HG03103 (cell line): ENCODE data around the gene IQGAP3.

Source experiments
- ATAC-seq: cut with Tn5 transposase; IDR thresholded peaks from one replicate; pipeline ENCODE4 v1.9.1; 2021; ENCODE audit warnings: low read depth; ENCODE audit not compliant: unreplicated experiment

Gene IQGAP3

DNA sequence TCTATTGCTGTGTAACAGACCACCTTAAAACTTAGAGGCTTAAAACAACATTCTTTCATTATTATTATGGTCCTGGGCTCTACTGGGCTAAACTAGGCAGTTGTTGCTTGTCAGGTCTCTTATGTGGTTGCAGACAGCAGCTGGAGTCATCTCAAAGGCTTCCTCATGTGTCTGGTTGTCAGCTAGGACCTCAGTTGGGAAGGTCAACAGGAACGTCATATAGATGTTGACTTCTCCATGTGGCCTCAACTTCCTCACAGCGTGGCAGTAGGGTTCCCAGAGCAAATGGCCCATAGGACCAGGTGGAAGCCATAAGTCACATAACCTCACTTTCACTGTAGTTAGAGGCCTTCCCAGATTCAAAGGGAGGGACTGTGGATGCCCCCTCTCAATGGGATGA, 56.4 kb downstream of the IQGAP3 start:
- no peak for ATAC-seq

DNA sequence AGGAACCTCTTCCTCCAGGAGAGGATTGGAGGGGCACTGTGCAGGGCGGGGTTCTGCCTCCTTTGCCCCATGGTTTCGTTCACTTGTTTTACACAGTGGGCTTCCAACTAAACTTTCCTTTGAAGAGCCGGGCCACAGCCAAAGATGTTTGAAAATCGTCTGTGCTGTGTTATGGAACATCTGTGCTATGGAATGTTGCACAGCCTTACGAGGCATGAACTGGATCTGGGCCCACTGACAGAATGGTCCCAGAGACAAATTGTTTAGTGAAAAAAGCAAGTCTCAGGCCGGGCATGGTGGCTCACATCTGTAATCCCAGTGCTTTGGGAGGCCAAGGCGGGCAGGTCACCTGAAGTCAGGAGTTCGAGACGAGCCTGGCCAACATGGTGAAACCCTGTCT, 59.2 kb downstream of the IQGAP3 start:
- ATAC-seq, result no peak

DNA sequence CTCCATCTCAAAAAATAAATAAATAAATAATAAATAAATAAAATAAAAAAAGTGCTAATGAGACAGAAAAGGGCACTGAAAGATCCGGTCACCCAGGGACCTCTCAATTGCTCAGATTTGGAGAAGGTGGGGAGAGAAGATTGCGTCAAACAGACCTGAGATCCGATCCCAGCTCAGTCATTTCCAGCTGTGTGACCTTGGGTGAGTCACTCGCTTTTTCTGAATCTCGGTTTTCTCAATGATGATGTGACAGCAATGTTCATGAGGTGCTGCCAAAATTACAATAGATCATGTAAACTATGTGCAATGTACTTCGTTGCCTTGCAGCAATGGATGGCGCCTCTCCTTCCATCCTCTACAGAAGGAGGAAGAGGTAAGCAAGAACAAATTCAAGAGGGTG, 60.7 kb downstream of the IQGAP3 start:
- ATAC-seq, result no peak

DNA sequence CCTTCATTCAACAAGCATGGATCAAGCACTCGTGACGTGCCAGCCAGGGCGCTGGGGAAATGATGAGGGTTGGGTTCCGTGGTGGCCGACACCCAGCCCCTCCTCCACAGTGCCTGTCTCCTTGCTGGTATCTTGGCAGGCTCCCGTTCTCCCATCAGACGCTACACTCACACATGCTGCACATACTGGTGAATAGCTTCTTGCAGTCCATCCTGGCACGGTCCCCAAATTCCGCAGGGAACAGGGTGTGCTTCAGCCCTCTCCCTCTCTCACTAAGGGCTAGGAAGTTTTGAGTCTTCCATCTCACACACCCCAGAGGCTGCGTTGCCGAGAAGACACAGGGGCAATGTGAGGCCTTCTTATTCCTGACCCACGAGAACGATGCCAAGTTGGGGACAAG, 61.7 kb downstream of the IQGAP3 start:
- ATAC-seq, result no peak

DNA sequence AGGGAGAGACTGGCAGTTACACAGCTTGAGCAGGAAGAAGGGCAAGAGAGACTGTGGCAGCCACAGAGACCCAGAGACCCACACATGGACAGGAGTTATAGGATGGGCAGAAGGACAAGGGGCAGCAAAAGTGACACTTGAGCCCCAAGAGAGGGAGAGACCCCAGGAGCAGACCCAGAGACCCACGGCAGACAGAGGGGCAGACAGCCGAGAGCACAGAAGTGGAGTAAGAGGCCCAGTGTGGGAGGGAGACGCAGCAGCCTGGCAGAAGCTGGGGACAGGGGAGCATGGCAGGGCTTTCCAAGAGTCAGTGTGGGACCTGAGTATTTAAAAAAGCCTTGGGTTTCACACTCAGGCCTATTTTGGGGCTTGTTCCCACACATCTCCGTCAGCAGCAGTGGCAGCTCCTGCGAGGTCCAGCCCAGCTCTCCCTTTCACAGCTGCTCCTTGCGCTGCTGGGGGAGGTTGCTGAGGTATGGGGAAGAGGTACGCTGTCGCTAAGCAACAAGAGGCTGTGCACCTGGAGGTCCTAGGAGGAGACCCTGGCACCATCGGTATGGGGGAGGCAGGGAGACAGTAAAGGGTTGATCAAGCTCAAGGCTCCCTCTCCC, 62.8 kb downstream of the IQGAP3 start:
- ATAC-seq, result no peak

DNA sequence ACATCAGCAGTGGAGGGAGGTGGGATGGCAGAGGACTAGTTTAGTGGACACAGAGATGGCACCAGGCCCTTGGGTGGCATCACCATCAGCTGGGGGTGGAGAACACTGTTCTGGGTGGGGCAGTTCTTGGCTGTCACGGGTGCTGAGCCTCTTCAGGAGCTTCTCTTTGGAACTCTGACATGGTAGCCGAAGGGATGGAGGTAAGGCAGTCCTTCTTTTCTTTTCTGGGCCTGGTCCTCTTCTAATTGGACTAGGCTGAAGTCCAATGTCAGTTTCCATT, 63.5 kb downstream of the IQGAP3 start:
- ATAC-seq, result no peak

DNA sequence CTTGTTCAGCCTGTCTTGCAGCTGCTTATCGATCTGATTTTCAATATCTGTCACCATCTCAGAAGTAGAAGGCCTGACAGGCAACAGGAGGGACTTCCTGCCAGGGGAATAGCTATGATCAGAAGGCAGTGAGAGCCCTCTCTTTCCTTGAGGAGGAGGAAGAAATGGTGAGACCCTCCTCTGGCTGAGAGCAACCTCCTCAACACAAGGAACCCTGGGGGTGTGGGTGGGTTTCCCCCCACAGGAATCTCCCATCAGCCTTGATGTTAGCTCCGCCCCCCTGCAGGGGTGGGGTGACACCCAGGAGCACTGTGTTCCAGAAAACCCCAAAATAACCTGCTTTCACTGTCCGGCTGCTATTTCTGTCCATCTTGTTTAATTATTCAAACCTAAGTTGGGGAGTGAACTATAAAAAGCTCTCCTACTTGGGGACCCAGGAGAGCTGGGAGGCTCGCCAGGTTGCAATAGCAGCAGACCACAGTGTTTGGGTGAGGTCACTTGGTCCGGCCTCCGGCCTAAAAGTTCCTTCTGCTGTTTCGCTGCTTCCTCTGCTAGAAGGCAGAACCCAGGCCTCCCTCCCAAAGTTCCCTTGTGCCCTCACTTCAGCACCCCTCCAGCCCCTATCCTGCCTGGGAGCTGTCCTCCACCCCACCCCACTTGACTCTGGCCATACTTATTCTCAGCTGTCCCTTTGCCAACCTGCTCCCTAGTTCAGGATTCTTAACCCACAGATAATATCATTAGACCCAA, 64.0 kb downstream of the IQGAP3 start:
- ATAC-seq, result no peak

DNA sequence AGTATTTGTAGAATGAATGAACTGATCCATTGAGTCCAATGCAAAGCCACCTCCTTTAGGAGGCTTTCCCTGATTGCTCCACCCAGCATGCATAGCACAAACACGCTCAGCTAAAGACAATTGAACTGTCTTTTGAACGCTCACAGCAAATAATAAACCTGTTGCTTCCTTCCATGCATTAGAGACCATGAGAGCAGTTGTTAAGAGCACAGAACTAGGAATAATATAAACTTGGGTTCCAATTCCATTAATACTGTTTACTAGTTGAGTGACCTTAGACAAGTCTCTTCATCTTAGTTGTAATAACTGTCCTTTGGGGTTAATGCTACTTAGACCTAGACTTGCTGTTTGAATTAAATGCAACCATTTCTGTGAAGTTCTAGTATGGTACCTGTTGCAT, 65.9 kb downstream of the IQGAP3 start:
- ATAC-seq, result no peak

DNA sequence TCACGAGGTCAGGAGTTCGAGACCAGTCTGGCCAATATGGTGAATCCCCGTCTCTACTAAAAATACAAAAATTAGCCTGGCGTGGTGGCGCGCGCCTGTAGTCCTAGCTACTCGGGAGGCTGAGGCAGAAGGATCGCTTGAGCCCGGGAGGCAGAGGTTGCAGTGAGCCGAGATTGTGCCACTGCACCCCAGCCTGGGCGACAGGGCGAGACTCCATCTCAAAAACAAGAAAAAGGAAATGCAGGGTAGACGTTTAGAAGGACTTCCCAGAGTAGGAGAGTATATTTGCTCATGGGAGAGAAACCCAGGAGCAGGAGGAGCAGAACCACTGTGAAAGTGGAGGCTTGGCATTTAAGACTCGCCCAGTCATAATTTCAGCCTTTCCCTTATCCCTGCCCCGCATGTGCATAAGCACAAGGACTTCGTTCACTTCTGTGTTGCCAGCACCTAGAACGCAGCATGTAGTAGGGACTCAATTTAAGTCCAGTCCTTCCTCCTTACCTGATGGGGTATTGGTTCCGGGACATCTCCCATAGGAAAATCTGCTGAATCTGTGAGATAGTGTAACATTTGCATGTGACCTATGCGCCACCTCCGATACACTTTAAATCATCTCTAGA, 66.6 kb downstream of the IQGAP3 start:
- no peak for ATAC-seq

DNA sequence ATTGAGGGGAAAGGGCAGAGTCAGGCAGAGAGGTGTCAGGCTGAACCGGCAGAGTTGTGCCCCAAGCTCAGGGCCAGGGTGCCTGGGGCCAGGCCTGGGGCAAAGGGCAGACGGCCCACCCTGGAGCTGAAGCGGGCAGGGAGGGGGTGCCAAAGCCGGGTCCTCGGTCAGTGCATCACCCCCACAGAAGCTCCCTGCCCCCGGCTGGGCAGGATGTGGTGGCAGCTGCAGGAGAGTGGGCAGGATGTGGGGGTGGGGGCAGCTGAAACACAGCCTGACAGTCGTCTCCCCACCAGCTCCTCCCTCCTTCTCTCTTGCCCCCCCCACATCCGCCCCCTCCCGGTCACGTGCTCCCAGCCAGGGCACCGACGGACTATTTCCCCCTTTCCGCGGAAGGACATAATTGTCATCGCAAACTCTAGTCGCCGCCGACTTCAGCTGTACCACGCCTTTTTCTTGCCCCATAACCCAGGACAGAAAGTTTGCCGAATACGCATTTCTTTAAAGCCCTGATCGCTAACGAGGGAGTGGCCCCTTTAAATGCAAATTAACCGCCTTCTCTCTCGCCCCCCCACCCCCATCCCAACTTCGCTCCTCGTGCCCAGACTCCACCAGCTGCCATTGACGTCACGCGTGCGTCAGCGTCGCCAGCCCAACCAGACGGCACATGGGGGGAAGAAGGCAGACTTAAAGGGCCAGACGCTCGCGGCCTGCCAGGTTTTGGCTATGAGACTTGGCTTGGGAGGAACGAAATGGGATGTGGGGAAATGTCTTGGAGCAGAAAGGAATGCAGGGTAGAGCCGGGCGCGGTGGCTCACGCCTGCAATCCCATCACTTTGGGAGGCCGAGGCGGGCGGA, 67.3 kb downstream of the IQGAP3 start:
- ATAC-seq, result peak; percentile 29

DNA sequence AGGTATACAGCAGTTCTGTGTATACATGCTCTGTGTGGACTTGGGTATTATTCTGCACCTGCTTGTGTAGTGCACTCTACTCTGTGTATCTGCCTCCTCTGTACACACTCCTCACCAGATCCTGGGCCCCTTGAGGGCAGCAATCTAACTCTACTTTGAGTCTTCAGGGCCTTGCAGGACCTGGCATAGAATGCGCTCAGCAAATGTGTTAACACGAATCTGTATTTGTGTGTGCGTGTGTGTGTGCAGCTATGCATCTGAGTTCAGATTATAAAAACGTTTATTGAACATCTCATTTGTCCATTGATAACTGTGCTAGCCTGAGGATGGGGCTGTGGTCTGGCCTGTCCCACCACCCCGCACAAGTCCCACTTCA, 67.9 kb downstream of the IQGAP3 start:
- ATAC-seq, result no peak

DNA sequence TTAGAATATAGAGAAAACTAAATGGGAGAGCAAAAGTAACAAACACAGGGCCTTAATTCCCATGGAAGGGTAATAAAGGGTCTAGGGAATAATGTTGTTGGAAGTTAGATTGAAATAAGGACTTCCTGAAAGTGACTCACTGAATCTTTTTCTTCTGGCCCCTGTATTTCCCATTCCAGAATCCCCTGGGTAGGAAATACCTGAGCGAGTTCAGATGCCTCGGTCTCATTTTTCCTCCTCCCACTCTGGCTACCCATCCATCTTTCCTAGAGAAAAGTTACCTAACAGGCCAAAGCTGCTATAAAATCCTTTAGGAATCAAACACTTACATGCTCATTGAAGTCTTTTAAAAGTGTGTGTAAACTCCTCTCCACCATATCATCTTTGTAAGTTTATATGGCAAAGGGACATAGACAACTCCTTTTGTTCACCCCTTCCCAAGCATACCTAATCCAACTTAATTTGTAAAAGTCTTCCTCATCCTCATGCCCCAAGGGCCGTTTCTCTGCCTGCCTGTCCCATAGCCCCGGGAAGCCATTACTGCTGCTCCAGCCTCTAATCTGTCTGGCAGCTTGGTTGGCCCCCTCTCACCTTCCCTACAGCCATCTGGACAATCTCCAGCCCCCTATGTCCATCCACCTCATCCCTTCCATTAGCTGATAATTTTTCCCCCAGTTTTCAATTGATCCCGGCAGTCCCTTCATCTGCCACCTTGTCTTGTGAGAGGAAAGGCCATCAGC, 68.5 kb downstream of the IQGAP3 start:
- ATAC-seq, result no peak

DNA sequence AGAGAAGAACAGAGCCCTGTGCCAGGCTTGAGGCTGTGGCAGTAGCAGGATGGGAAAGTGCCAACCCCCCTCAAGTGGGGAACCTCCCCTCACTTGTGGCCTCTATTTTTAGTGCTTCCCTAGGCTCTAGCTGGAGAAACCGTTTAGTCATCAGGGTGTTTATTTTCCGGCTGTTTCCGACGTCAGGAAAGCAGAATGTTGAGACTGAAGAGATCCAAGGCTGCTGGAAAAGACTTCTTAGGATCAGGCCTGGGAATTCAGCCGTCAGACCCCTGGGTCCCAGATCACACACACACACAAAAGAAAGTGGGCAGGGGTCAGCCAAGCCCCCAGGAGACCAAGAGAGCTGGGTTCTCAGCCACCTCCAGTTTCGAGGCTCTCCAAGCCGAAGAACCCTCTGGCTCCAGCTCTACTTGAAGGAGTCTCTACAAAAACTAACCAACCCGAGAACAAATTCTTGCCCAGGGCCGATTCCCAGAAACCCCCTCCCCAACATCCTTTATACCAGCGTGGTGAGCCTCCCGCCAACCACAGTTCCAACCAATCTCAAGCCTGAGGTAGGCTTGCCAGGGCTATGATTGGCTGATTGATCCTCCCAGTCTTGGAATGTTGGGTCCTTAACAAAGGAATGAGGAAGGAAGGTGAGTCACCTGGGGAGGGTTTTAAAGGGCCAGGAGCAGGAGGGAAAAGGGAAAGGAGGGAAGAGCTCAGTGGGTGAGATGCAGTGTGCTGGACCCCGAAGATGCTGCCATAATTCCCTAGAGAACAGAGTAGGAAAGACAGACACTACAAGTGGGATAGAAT, 69.3 kb downstream of the IQGAP3 start:
- ATAC-seq, result no peak

DNA sequence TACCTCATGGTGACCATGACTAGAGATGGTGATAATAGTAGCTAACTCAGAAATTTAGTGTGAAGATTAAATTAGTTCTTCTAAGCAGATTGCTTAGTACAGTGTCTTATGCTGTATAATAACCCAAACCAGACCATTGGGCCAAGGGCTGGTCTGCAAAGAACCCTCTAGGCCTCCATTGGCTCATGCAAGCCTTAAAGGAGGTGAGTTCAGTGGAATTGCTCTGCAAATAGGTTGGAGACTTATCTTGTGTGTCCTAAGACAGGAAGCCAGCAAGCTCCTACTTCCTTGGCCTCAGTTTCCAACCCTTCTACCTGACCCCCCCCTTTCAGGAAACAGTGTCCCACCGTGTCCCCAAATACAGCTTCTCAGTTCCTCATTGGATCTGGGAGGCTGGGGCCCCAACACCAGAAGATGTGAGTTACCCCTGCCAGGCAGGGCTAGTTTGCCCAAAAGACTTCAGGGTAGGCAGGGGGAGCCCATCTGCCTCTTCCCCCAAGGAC, 69.9 kb downstream of the IQGAP3 start:
- no peak for ATAC-seq

DNA sequence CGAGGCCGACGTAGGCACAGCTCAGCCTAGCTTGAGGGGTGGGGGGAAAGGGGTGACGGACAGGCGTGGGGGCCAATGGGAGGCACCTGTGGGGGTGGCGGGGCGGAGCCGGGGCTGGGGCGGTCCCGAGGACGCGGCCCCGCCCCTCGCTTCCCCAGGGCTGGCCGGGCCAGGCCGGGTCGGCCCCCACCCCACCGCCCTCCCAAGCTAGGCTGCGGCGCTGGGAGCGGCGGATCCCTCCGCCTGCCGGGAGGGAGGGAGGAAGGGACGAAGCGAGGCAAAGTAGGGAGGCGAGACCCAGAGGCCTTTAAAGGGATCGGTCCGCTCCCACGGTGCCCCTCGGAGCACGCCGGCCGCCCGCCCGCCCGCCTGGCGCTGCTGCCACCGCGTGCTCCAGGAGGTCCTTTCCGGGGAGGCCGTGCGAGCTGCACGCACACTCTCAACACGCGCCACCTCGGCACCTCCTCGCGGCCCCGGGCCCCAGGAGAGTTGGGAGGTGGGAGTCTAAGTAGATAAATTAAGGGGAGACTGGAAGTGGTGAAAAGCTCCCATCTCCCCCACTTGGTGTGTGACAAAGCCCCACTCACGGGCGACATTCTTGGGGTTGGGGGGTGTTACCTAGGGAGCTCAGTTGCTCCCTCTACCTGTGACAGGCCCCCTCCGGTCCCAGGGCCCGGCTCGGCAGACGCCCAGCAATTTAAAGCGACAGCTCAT, 71.4 kb downstream of the IQGAP3 start:
- ATAC-seq, result peak; percentile 50

DNA sequence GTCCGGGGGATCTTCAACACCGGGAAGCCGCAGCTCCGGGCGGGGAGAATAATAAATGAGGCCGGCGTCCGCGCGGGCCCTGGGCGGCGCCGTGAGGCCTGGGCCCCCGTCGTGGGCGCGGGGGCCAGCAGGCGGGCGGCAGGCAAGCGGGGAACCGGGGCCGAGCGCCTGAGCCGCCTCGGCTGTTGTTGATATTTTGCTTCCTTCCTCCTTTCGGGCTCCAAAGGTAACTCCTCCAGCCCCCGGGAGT, 71.9 kb downstream of the IQGAP3 start, which contains the start of gene MEF2D:
MEF2D (minus strand) TSS at position 233 of the 250 bp plus-strand sequence. CDS start 17,483 bp downstream, outside the sequence.
- no peak for ATAC-seq

DNA sequence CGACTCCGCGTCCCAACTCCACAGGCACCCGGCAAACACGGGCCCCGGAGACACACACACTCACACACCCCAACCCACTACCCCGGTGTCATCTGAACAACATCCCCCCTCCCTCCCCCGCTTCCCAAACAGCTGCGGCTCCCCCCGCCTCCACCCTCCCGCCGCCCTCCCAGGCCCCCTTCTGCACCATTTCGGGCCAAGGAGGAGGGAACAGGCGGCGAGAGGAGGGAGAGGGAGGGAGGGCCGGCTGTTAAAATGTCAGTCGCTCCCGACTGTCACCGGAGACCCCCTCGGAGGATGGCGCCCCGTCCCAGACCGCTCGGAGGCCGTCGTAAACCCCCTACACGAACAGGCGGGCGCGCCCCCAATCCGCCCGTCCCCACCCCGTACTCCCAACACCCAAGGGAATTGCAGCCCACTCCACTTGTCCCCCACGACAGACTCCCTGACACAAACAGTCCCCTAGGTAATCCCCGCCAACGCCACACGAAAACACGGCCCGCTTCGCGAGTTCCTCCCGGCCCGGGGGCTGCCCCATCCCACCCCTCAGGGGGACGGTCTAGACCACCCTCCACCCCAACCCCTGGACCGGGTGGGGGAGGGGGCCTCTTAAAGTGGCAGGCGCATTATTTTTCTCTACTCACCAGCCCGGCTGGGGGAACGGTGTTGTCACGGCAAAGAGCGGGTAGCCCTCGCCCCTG, 72.4 kb downstream of the IQGAP3 start:
- ATAC-seq, result no peak

DNA sequence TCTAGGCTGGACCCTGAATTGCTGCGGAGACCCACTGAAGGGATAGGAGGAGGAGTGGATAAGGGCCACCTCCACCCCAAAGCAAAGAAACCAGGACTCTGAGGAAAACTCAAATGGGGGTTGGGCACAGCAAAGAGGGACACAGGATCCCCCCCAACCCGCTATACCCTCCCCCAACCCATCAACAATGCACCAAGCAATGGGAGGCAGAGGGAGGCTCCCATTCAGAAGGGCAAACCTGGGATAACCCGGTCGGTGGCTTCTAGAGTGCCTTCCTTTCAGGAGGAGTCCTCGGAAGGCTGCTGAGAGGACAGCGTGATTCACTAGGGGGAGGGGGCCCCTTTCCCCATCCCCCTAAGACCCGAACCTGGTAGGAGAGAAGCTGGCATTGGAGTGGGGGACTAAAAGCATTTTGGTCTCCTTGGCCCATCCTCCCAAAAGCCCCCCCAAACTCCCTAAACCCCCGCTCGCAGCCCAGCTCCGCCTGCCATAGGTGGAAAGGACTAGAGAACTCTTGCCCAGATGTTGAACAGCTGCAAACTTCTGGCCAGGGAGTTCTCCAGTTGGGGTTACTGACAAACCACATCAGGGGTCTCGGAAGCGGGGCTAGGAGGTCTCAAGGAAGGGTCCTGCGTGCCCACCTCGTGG, 73.0 kb downstream of the IQGAP3 start:
- ATAC-seq, result no peak
